ENCODE data around the gene HMG20A.

- TF ChIP-seq CTCF (conservative IDR thresholded peaks at IDR 0.05; ENCODE audit: low read length) (no peak), EZH2phosphoT487 (IDR thresholded peaks at IDR 0.05; ENCODE audit: borderline replicate concordance) (no peak)
Observed at GRCh38 chr15:77474310-77474988, 53.8 kb downstream of the HMG20A start.
